ENCODE data around the gene TMEM243.
"Not testable (repeated sequence)": the region's sequence is repeated elsewhere in the genome, so short reads cannot be mapped to it uniquely, and the experiment has no call there.

DNA sequence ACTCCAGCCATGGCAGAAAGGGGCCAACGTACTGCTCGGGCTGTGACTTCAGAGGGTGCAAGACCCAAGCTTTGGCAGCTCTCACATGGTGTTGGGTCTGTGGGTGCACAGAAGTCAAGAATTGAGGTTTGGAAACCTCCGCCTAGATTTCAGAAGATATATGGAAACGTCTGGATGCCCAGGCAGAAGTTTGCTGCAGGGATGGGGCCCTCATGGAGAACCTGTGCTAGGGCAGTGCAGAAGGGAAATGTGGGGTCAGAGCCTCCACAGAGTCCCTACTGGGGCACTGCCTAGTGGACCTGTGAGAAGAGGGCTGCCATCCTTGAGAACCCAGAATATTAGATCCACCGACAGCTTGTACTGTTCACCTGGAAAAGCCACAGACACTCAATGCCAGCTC is 26.1 kb upstream of the TMEM243 start:
- not testable (repeated sequence) for TF ChIP-seq NFATC3 (CRISPR knock-in tag; IDR thresholded peaks at IDR 0.05); ZNF766 (CRISPR knock-in tag; IDR thresholded peaks at IDR 0.05; ENCODE audit: borderline replicate concordance); CBX2 (IDR thresholded peaks at IDR 0.05; ENCODE audit: low read depth, low read length); CBX2 (CRISPR knock-in tag; IDR thresholded peaks at IDR 0.05; ENCODE audit: low read depth); FOSL2 (CRISPR knock-in tag; IDR thresholded peaks at IDR 0.05)
- TF ChIP-seq, protein P1, sequence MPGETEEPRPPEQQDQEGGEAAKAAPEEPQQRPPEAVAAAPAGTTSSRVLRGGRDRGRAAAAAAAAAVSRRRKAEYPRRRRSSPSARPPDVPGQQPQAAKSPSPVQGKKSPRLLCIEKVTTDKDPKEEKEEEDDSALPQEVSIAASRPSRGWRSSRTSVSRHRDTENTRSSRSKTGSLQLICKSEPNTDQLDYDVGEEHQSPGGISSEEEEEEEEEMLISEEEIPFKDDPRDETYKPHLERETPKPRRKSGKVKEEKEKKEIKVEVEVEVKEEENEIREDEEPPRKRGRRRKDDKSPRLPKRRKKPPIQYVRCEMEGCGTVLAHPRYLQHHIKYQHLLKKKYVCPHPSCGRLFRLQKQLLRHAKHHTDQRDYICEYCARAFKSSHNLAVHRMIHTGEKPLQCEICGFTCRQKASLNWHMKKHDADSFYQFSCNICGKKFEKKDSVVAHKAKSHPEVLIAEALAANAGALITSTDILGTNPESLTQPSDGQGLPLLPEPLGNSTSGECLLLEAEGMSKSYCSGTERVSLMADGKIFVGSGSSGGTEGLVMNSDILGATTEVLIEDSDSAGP (CRISPR knock-in tag; IDR thresholded peaks at IDR 0.05; ENCODE audit: borderline replicate concordance), result not testable (repeated sequence)
- TF ChIP-seq, protein P2, sequence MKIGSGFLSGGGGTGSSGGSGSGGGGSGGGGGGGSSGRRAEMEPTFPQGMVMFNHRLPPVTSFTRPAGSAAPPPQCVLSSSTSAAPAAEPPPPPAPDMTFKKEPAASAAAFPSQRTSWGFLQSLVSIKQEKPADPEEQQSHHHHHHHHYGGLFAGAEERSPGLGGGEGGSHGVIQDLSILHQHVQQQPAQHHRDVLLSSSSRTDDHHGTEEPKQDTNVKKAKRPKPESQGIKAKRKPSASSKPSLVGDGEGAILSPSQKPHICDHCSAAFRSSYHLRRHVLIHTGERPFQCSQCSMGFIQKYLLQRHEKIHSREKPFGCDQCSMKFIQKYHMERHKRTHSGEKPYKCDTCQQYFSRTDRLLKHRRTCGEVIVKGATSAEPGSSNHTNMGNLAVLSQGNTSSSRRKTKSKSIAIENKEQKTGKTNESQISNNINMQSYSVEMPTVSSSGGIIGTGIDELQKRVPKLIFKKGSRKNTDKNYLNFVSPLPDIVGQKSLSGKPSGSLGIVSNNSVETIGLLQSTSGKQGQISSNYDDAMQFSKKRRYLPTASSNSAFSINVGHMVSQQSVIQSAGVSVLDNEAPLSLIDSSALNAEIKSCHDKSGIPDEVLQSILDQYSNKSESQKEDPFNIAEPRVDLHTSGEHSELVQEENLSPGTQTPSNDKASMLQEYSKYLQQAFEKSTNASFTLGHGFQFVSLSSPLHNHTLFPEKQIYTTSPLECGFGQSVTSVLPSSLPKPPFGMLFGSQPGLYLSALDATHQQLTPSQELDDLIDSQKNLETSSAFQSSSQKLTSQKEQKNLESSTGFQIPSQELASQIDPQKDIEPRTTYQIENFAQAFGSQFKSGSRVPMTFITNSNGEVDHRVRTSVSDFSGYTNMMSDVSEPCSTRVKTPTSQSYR (CRISPR knock-in tag; IDR thresholded peaks at IDR 0.05; ENCODE audit: borderline replicate concordance), result not testable (repeated sequence)
- TF ChIP-seq, protein P3, sequence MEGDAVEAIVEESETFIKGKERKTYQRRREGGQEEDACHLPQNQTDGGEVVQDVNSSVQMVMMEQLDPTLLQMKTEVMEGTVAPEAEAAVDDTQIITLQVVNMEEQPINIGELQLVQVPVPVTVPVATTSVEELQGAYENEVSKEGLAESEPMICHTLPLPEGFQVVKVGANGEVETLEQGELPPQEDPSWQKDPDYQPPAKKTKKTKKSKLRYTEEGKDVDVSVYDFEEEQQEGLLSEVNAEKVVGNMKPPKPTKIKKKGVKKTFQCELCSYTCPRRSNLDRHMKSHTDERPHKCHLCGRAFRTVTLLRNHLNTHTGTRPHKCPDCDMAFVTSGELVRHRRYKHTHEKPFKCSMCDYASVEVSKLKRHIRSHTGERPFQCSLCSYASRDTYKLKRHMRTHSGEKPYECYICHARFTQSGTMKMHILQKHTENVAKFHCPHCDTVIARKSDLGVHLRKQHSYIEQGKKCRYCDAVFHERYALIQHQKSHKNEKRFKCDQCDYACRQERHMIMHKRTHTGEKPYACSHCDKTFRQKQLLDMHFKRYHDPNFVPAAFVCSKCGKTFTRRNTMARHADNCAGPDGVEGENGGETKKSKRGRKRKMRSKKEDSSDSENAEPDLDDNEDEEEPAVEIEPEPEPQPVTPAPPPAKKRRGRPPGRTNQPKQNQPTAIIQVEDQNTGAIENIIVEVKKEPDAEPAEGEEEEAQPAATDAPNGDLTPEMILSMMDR (CRISPR knock-in tag; IDR thresholded peaks at IDR 0.05), result not testable (repeated sequence)
- TF ChIP-seq, protein P4, sequence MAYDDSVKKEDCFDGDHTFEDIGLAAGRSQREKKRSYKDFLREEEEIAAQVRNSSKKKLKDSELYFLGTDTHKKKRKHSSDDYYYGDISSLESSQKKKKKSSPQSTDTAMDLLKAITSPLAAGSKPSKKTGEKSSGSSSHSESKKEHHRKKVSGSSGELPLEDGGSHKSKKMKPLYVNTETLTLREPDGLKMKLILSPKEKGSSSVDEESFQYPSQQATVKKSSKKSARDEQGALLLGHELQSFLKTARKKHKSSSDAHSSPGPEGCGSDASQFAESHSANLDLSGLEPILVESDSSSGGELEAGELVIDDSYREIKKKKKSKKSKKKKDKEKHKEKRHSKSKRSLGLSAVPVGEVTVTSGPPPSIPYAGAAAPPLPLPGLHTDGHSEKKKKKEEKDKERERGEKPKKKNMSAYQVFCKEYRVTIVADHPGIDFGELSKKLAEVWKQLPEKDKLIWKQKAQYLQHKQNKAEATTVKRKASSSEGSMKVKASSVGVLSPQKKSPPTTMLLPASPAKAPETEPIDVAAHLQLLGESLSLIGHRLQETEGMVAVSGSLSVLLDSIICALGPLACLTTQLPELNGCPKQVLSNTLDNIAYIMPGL (CRISPR knock-in tag; IDR thresholded peaks at IDR 0.05; ENCODE audit: borderline replicate concordance in 1 of 2, low read depth in 1 of 2), result not testable (repeated sequence)
